Stimulated activated naive CD8-positive, alpha-beta T cell treated with anti-CD3 and anti-CD28 coated beads, Interleukin-15, Interleukin-2, amounts not matched to agents 100 ng/mL and 50 ng/mL, for 24 hours (primary cell): ENCODE results near the gene TMEM132C.

Experiments used
- H3K27ac Mint-ChIP-seq: one replicate; pipeline ENCODE4 v1.8.0; 2021; ENCODE audit warnings: mild to moderate bottlenecking, mixed read lengths
- H3K27me3 Mint-ChIP-seq: one replicate; pipeline ENCODE4 v1.8.0; 2021; ENCODE audit warnings: mixed read lengths
- H3K36me3 Mint-ChIP-seq: one replicate; pipeline ENCODE4 v1.8.0; 2021; ENCODE audit warnings: low read depth, mixed read lengths
- H3K4me1 Mint-ChIP-seq: one replicate; pipeline ENCODE4 v1.8.0; 2021; ENCODE audit warnings: low read depth, mixed read lengths
- H3K4me3 Mint-ChIP-seq: one replicate; pipeline ENCODE4 v1.8.0; 2021; ENCODE audit warnings: mild to moderate bottlenecking, mixed read lengths
- H3K9me3 Mint-ChIP-seq: one replicate; pipeline ENCODE4 v1.8.0; 2021; ENCODE audit warnings: mixed read lengths

TMEM132C gene

GRCh38 chr12:128548949-128549348, 282.0 kb downstream of the TMEM132C start:
- no peaks in the 10 kb centered on the region for H3K4me1 Mint-ChIP-seq
- H3K27me3 Mint-ChIP-seq, result peaks cover 5% of the 10 kb centered on the region
- H3K27ac Mint-ChIP-seq, result no peak overlapping the region
- H3K9me3 Mint-ChIP-seq, result no peaks in the 10 kb centered on the region
- H3K36me3 Mint-ChIP-seq, result no peaks in the 10 kb centered on the region
- no peak overlapping the region for H3K4me3 Mint-ChIP-seq

DNA sequence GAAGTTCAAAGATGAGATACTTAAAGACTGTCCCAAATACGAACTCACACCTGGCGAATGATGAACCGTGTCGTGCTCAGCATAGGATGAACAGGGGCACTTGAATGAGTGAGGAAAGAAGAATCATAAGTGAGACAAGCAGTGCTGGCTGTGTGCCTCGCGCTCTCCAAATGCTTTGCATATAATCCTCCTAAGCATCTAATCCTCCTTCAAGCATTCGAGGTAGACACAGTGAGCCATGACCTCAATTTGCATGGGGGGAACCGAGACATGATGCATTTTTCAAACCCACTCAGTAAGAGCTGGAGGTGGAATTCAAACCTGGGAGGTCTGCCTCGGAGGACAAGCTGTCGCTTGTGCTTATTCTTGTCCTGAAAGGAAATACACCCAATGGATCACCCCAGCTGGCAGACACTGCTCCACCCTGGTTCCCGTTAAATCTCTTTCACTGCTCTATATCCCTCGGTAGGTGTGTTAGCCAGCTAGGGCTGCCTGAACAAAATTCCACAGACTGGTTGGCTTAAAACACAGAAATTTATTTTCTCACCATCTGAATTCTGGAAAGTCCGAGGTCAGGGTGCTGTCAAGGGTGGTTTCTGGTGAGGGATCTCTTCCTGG, 282.7 kb downstream of the TMEM132C start:
- no peaks in the 10 kb centered on the region for H3K36me3 Mint-ChIP-seq
- H3K27ac Mint-ChIP-seq, result no peak overlapping the region
- H3K27me3 Mint-ChIP-seq, result peaks cover 6% of the 10 kb centered on the region
- H3K4me3 Mint-ChIP-seq, result no peak overlapping the region
- no peaks in the 10 kb centered on the region for H3K9me3 Mint-ChIP-seq
- no peaks in the 10 kb centered on the region for H3K4me1 Mint-ChIP-seq

- Mint-ChIP-seq H3K27ac (no peak overlapping the region), H3K9me3 (no peaks in the 10 kb centered on the region), H3K27me3 (peaks cover 6% of the 10 kb centered on the region), H3K36me3 (no peaks in the 10 kb centered on the region), H3K4me1 (no peaks in the 10 kb centered on the region), H3K4me3 (no peak overlapping the region)
Measured at GRCh38 chr12:128551266-128551665, 284.3 kb downstream of the TMEM132C start.

- Mint-ChIP-seq H3K9me3 (no peaks in the 10 kb centered on the region), H3K27ac (no peak overlapping the region), H3K4me1 (no peaks in the 10 kb centered on the region), H3K36me3 (no peaks in the 10 kb centered on the region), H3K4me3 (no peak overlapping the region), H3K27me3 (peaks cover 6% of the 10 kb centered on the region)
Measured at GRCh38 chr12:128554546-128555304, 287.8 kb downstream of the TMEM132C start.

DNA sequence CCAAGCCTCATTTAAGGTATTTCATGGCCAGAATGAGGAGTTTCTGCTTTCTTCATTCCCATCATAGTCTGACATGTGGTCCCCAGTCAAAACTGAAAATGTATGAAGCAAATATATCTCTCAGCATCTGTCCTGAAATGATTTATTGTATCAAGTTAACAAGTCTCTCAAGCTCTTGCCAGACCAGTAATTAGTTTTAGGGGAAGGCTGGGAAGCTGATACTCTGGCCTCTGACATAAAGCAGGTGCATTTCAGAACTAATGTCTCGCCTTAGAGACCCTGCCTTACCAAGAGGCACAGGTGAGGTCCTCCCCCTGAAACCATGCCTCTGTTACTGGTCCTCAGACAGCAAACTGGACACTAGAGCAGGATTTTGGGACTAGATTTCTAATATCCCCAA, 290.3 kb downstream of the TMEM132C start:
- Mint-ChIP-seq H3K36me3 (no peaks in the 10 kb centered on the region), H3K27me3 (peaks cover 3% of the 10 kb centered on the region), H3K9me3 (peaks cover 5% of the 10 kb centered on the region), H3K27ac (no peak overlapping the region), H3K4me3 (no peak overlapping the region), H3K4me1 (no peaks in the 10 kb centered on the region)

DNA sequence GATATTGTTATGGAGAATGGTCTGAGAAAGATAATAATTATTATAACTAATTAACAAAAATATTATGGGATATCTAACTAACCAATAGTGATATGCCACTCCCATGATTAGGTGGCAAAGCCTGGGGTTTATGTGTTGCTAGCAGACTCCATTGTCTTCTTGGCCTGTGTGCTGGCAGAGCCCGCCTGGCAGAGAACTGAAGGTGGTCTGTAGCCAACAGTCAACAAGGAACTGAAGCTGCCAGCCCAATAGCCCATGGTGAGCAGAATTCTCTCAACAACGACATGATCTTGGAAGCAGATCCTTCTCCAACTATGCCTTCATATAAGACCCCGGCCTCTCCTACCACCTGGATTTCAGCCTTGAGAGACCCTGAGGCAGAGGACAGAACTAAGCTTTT, 298.0 kb downstream of the TMEM132C start:
- Mint-ChIP-seq H3K9me3 (peaks cover 5% of the 10 kb centered on the region), H3K27ac (no peak overlapping the region), H3K4me3 (no peak overlapping the region), H3K27me3 (no peaks in the 10 kb centered on the region), H3K4me1 (no peaks in the 10 kb centered on the region), H3K36me3 (no peaks in the 10 kb centered on the region)

DNA sequence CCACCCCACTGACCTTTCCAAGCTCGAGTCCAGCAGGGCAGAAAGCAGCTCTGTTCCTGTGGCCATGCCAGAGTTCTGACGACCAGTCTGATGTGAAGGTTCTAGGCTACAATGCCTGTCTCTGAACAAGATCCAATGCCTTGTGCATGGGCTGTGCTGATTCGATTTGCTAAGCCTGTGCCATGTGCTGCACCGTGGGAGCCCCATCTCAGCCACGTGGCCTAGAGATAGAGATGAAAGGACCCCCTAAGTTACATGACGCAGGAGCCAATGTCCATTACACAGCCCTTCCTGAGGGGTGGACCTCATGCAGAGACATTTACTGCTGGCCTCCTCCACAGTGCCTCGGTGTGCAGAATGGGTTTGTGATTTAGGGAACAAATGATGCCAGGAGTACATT, 300.8 kb downstream of the TMEM132C start:
- Mint-ChIP-seq H3K4me3 (no peak overlapping the region), H3K27ac (no peak overlapping the region), H3K9me3 (no peaks in the 10 kb centered on the region), H3K27me3 (no peaks in the 10 kb centered on the region), H3K4me1 (no peaks in the 10 kb centered on the region), H3K36me3 (no peaks in the 10 kb centered on the region)

GRCh38 chr12:128570191-128571065, 303.5 kb downstream of the TMEM132C start:
- Mint-ChIP-seq H3K9me3 (no peaks in the 10 kb centered on the region), H3K4me3 (no peak overlapping the region), H3K36me3 (no peaks in the 10 kb centered on the region), H3K27ac (no peak overlapping the region), H3K4me1 (no peaks in the 10 kb centered on the region), H3K27me3 (no peaks in the 10 kb centered on the region)

GRCh38 chr12:128571906-128572810, 305.2 kb downstream of the TMEM132C start:
- Mint-ChIP-seq H3K4me3 (no peak overlapping the region), H3K4me1 (no peaks in the 10 kb centered on the region), H3K27ac (no peak overlapping the region), H3K36me3 (no peaks in the 10 kb centered on the region), H3K9me3 (no peaks in the 10 kb centered on the region), H3K27me3 (no peaks in the 10 kb centered on the region)

GRCh38 chr12:128573907-128574306, 306.9 kb downstream of the TMEM132C start:
- H3K4me1 Mint-ChIP-seq, result no peaks in the 10 kb centered on the region
- no peak overlapping the region for H3K27ac Mint-ChIP-seq

GRCh38 chr12:128578045-128578444, 311.1 kb downstream of the TMEM132C start:
- Mint-ChIP-seq H3K36me3 (no peaks in the 10 kb centered on the region), H3K4me3 (no peak overlapping the region), H3K27me3 (no peaks in the 10 kb centered on the region), H3K4me1 (no peaks in the 10 kb centered on the region), H3K9me3 (peaks cover 13% of the 10 kb centered on the region), H3K27ac (no peak overlapping the region)

More at GRCh38 chr12:128573907-128574306, 306.9 kb downstream of the TMEM132C start:
- Mint-ChIP-seq H3K4me3 (no peak overlapping the region), H3K27me3 (no peaks in the 10 kb centered on the region), H3K36me3 (no peaks in the 10 kb centered on the region), H3K9me3 (no peaks in the 10 kb centered on the region)

DNA sequence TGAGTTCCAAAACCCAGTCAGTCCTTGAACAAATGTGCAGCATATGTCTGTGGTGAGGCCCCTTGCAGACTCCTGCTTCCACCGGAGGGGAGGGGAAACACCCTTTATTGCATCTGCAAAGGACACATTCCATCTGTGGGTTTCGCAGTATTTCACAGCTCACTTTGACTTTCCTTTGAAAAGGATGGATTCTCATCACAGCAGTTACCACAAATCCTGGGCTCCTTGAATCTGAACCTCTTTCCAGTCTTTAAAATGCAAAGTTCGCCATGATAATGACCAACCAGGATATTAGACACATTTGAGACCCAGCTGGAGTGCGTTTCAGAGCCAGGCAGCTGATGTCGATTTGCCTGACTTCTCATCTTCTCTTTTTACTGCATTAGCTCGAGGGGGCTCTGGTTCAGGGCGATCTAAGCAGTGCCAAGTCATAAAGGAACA, 314.4 kb downstream of the TMEM132C start:
- no peak overlapping the region for H3K4me3 Mint-ChIP-seq
- no peak overlapping the region for H3K27ac Mint-ChIP-seq
- no peaks in the 10 kb centered on the region for H3K4me1 Mint-ChIP-seq
- peaks cover 13% of the 10 kb centered on the region for H3K9me3 Mint-ChIP-seq
- H3K36me3 Mint-ChIP-seq, result no peaks in the 10 kb centered on the region
- no peaks in the 10 kb centered on the region for H3K27me3 Mint-ChIP-seq

DNA sequence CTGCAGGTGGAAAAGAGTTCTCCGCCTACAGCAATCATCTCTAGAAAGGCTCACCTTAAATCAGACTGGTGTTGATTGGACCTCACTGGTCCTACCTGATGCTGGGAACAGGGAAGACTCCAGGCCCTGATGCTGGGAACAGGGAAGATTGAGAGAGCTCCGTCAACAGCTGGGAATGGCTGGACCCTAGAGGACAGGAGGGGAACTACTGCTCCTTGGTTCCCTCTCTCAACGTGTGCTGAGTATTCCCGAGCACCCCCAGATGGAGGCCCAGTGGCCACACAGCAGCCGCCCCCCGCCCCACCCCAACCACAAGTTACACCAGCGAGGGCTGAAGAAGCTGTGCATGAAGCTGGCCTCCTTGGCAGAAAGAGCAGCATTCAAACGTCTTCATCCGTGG, 316.5 kb downstream of the TMEM132C start:
- H3K4me1 Mint-ChIP-seq, result no peaks in the 10 kb centered on the region
- no peaks in the 10 kb centered on the region for H3K36me3 Mint-ChIP-seq
- H3K4me3 Mint-ChIP-seq, result no peak overlapping the region
- H3K9me3 Mint-ChIP-seq, result peaks cover 13% of the 10 kb centered on the region
- H3K27ac Mint-ChIP-seq, result no peak overlapping the region
- no peaks in the 10 kb centered on the region for H3K27me3 Mint-ChIP-seq

GRCh38 chr12:128586451-128587029, 319.6 kb downstream of the TMEM132C start:
- Mint-ChIP-seq H3K4me1 (no peaks in the 10 kb centered on the region), H3K9me3 (peaks cover 4% of the 10 kb centered on the region), H3K27ac (no peak overlapping the region), H3K27me3 (no peaks in the 10 kb centered on the region), H3K36me3 (no peaks in the 10 kb centered on the region), H3K4me3 (no peak overlapping the region)
